Neural progenitor cell (in vitro differentiated cells): ENCODE data around the gene TMEM63B.

Experiments
- EZH2 ChIP-seq: fragments of 200-600 bp; sonication (generic); IDR thresholded peaks from 2 replicates; pipeline ENCODE4 v1.6.1; 2017; ENCODE audit warnings: antibody characterized with exemption, mild to moderate bottlenecking, moderate library complexity
- EZH2phosphoT487 ChIP-seq: fragments of 200-600 bp; sonication (generic); IDR thresholded peaks from 2 replicates; pipeline ENCODE4 v1.6.1; 2017; ENCODE audit warnings: antibody characterized with exemption
- TF ChIP-seq, protein P1 (sequence below): fragments of 200-600 bp; sonication (generic); IDR thresholded peaks from 2 replicates; pipeline ENCODE4 v1.5.1; 2017; ENCODE audit warnings: antibody characterized with exemption, mild to moderate bottlenecking

DNA sequence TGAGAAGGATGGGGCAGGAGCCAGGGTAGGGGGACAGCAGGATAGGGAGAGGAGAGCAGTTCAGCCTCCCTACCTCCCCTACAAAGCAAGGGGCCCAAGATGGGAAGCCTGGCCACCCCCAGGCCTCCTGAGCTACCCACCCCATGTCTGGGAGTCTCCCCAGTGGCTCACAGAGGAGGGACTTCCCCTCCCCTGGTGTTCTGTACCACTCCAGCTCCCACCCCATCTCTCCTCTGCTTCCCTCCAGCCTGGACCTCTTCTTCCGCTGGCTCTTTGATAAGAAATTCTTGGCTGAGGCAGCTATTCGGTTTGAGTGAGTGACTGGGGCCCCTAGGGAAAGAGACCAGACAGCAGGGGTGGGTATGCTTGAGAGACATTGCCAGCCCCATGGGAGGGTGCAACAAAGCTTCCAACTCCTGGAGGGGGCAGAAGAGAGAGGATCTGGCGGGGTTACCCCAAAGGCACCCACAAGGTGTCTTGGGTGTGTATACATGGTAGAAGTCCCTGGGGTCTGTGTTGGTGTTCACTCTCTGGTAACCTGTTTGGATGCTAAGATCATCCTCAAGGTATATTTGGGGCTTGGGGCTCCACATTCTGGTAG, 23.1 kb downstream of the TMEM63B start:
- TF ChIP-seq, protein P1, sequence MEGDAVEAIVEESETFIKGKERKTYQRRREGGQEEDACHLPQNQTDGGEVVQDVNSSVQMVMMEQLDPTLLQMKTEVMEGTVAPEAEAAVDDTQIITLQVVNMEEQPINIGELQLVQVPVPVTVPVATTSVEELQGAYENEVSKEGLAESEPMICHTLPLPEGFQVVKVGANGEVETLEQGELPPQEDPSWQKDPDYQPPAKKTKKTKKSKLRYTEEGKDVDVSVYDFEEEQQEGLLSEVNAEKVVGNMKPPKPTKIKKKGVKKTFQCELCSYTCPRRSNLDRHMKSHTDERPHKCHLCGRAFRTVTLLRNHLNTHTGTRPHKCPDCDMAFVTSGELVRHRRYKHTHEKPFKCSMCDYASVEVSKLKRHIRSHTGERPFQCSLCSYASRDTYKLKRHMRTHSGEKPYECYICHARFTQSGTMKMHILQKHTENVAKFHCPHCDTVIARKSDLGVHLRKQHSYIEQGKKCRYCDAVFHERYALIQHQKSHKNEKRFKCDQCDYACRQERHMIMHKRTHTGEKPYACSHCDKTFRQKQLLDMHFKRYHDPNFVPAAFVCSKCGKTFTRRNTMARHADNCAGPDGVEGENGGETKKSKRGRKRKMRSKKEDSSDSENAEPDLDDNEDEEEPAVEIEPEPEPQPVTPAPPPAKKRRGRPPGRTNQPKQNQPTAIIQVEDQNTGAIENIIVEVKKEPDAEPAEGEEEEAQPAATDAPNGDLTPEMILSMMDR = no peak
- TF ChIP-seq EZH2phosphoT487 = no peak
- TF ChIP-seq EZH2 = no peak
